ENCODE results near the gene PLB1. TPM values are rescaled to one million over a fixed set of nuclear protein-coding genes. Genes with fewer than 3 reads are reported as not detected.

Gene PLB1
- polyA plus RNA-seq, 1 donor, result 1.2 TPM

DNA sequence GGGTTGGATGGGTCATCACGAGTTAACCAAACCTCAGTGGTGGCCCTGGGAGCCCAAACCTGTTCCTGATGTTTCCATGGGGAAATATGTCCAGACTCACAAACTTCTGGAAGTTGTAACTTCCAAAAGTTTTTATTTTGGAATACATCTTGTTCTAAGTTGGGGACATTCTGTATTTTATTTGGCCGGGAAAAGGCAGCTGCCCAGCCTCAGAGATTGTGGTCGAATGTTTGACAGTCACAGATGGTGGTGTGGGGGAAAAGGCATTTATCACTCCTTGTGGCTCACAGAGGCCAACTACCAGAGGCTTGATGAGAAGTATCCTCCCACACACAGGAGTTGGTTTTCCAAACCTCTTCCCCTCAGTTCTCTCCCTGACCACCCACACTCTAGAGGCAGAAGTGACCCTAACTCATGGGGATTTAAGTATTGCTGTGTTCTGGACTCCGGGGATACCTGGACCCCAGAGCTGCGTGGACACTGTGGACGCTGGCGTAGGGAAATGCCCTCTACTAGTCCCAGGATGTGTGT is 131.1 kb downstream of the PLB1 start:
- DNase-seq, result no peak

- no peak for DNase-seq
These were observed 132.0 kb downstream of the PLB1 start for GRCh38 chr2:28627722-28628480.

DNA sequence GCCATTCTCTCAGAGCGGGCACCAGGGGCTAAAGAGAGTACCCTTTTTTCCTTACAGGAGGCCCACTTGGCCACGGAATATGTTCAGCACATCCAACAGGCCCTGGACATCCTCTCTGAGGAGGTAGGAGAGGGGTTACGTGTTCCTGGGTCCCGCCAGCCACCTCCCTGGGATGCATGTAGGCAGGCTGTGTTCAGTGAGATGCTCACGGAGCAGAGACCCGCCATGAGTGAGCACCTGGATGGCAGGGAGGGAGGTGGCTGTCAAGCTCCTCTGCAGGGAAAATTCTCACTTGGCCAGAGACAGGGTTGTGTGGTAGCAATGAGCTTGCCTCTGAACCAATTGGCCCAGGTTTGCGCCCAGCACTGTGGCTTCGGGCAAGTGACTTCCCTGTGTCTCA is 132.6 kb downstream of the PLB1 start:
- no peak for DNase-seq

- no peak for DNase-seq
These were observed 133.1 kb downstream of the PLB1 start for GRCh38 chr2:28628987-28629386.

- no peak for DNase-seq
These were observed 134.1 kb downstream of the PLB1 start for GRCh38 chr2:28629910-28630309.

DNA sequence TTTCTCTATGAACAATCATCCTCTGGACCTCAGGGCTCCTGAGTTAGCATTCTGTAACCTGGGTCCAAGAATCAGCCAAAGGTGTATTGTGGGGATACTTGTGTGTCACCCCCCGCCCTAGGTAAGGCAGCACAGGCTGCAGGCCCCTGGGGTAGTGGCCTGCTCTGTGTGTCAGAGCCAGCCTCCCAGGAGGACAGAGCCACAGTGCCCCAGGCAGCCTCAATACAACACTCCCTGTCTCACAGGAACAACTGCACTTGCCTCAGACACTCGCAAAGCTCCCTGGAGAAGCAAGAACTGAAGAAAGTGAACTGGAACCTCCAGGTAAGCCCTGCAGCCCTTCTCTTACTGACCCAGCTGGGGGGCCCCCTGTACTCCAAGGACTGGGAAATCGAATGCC is 134.5 kb downstream of the PLB1 start:
- no peak for DNase-seq

- DNase-seq, result no peak
These were observed 135.8 kb downstream of the PLB1 start for GRCh38 chr2:28631514-28632206.

DNA sequence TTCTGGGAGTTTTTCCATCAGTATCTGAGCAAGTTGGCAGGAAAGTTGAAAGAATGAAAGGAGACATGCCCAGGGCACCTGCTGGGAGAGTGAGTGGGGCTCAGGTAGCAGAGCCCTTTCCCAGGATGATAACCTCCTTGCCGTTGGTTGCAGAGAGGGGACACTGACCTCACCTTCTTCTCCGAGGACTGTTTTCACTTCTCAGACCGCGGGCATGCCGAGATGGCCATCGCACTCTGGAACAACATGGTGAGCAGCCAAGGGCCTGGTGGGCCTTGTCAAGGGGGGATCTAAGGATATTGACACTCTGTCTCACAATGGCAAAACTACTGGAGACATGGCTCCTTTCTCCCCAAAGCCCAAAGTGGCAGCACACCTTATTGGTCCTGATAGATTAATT is 136.9 kb downstream of the PLB1 start:
- DNase-seq, result no peak

GRCh38 chr2:28633204-28633603 is 137.3 kb downstream of the PLB1 start:
- DNase-seq, result no peak

- no peak for DNase-seq
These were observed 137.9 kb downstream of the PLB1 start for GRCh38 chr2:28633746-28634145.

DNA sequence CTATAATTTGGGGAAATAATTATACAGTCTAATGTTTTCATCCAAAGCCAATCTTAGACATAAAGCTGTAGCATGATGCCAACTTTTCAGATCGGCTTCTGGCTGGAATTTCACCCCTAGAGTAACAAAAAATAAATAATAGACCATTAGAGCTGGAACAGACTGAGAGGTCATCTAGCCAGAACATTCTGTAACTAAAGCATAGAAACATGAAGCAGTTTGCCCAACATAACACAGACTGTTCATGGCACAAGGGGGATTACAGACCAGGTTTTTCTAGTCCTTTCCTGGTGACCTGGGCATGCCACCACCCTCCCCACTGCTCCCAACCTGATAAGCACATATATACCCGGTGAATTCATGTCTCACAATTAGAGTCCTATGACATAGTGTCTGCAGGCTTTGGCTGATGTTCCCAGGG is 139.3 kb downstream of the PLB1 start:
- DNase-seq, result no peak

GRCh38 chr2:28636491-28636890 is 140.6 kb downstream of the PLB1 start:
- DNase-seq, result no peak

- DNase-seq, result no peak
These were observed 141.5 kb downstream of the PLB1 start for GRCh38 chr2:28637066-28638047.

DNA sequence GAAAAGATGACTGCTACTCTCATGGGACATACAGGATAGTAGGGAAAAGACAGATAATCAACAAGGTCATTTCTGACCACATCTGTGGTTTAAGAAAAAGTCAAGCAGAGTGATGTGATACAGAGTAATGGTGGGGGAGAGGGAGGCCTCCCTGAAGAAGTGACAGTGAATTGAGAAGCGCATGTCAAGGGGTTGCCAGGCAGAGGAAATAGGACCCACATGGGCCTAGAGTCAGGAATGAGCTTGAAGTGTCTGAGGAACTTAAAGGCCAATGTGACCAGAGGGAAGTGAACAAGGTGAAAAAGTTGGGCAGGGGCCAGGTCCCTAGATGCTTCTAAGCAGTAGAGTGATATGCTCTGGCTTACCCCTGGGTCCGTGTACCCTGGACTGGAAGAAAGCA is 142.2 kb downstream of the PLB1 start:
- no peak for DNase-seq

DNA sequence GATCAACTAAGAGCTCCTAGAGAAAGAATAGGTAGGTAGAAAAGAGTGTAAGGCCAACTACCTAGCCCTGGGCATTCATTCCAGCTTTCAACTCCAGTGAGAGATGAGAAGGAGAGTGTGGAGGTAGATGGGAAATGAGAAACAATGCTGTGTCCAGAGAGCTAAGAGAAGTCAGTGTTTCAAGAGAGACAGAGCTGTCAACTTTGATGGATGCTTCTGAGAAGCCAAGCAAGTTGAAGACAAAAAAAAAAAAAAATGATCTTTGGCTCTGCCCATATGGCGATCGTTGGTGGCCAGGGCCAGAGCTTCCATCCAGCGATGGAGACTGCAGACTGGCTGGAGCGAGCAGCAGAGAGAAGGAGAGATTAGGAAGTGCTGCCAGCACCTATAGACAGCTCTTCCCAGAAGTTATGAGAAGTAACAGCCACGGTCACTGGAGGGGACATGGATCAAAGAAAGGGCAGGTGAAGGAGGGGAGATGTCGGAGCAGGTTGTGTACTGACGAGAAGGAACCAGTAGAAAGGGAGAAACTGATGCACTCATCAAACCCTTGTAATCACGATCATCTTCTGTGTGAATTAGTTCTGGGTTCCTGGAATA is 143.3 kb downstream of the PLB1 start:
- DNase-seq, result no peak

GRCh38 chr2:28639836-28640235 is 144.0 kb downstream of the PLB1 start:
- no peak for DNase-seq

DNA sequence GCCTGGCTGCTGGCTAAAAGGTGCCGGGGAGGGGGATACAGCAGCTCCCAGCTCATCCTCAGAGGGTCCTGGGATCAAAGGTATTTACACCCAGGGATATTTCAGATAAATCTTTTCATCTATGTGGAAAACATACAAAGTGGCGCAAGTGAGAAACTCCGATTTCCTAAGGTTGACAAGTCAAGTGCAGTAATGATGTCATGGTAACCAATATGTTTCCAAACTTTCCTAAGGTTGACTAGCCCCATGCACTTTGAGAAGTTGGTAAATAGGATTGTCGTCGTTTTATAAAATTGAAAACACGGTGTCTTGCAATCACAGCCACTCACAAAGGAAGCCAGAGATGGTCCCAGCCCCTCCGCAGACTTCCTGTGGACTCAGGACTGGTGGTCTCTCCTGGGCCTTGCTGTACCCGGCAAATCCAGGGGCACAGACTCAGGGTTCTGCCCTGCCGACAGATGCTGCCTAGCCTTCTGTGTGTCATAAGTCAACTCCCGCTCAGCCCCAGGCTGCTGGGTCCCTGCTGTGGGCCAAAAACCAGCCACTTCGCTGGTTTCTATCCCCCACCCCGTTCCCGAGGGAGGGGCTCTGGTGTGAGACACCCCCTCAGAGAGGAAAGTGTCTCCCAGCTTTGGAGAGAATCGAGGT is 144.5 kb downstream of the PLB1 start:
- no peak for DNase-seq

GRCh38 chr2:28640908-28641300 is 145.0 kb downstream of the PLB1 start:
- no peak for DNase-seq

DNA sequence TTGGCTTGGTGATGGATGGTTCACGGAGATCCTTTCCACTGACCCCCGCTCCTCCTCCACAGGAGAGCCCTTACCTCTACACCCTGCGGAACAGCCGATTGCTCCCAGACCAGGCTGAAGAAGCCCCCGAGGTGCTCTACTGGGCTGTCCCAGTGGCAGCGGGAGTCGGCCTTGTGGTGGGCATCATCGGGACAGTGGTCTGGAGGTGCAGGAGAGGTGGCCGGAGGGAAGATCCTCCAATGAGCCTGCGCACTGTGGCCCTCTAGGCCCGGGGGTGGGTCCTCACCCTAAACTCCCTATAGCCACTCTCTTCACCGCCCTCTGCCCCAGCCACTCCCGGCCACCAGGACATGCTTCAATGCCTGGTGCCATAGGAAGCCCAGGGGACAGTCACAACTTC is 146.9 kb downstream of the PLB1 start:
- DNase-seq, result no peak

DNA sequence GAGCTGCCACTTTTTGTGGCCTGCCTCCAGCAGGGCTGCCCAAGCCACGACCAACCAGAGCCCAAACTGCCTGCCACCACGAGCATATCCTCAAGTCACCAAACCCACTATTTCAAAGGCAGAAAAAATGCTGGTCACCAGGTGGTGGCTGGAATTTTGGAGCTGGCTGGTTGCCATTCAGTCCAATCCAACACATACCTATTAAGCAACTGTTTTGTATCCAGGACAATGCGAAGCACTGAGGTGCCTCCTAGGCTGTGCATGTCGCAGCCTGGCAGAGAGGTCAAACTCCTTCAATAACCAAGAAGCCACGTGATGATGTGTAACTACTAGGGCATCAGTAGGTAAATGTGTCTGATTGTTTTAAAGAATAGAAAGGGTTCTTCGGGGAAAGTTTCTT is 147.5 kb downstream of the PLB1 start:
- no peak for DNase-seq

- DNase-seq, result no peak
These were observed 148.1 kb downstream of the PLB1 start for GRCh38 chr2:28643911-28644334.
